IPS-15b (cell line): Measurements from ENCODE around the gene NEDD4.
"Not testable (repeated sequence)": the region's sequence is repeated elsewhere in the genome, so short reads cannot be mapped to it uniquely, and the experiment has no call there.

Experiments
- H3K27me3 ChIP-seq: one replicate; pipeline ENCODE4 v1.6.1; 2013; ENCODE audit warnings: low read length; ENCODE audit not compliant: control insufficient read depth, insufficient read depth
- H3K36me3 ChIP-seq: one replicate; pipeline ENCODE4 v1.6.1; 2013; ENCODE audit warnings: low read length; ENCODE audit not compliant: control insufficient read depth, insufficient read depth
- H3K4me1 ChIP-seq: one replicate; pipeline ENCODE4 v1.6.1; 2013; ENCODE audit warnings: mild to moderate bottlenecking, low read length; ENCODE audit not compliant: control insufficient read depth, insufficient read depth
- H3K4me3 ChIP-seq: one replicate; pipeline ENCODE4 v1.5.1; 2013; ENCODE audit warnings: low read depth, low read length
- H3K9ac ChIP-seq: one replicate; pipeline ENCODE4 v1.6.1; 2013; ENCODE audit warnings: low read depth, mild to moderate bottlenecking, low read length
- H3K9me3 ChIP-seq: one replicate; pipeline ENCODE4 v1.6.1; 2013; ENCODE audit warnings: mild to moderate bottlenecking, low read length; ENCODE audit not compliant: control insufficient read depth, insufficient read depth

The NEDD4 gene

GRCh38 chr15:56028430-56028829 is 35.0 kb upstream of the NEDD4 start:
- Histone ChIP-seq H3K9me3 (no peaks in the 10 kb centered on the region), H3K27me3 (no peaks in the 10 kb centered on the region), H3K4me3 (no peak overlapping the region), H3K4me1 (no peaks in the 10 kb centered on the region), H3K36me3 (no peaks in the 10 kb centered on the region), H3K9ac (no peak overlapping the region)

GRCh38 chr15:56023160-56023559 is 29.7 kb upstream of the NEDD4 start:
- not testable (repeated sequence) for H3K27me3 ChIP-seq, H3K4me3 ChIP-seq, H3K36me3 ChIP-seq, H3K4me1 ChIP-seq, H3K9me3 ChIP-seq, H3K9ac ChIP-seq

- no peaks in the 10 kb centered on the region for H3K36me3 ChIP-seq
- H3K27me3 ChIP-seq, result no peaks in the 10 kb centered on the region
- H3K4me1 ChIP-seq, result no peaks in the 10 kb centered on the region
- no peak overlapping the region for H3K9ac ChIP-seq
- H3K4me3 ChIP-seq, result peak overlapping the region; percentile 14
- no peaks in the 10 kb centered on the region for H3K9me3 ChIP-seq
Observed at GRCh38 chr15:56019819-56020486, 26.5 kb upstream of the NEDD4 start.

- Histone ChIP-seq H3K4me1 (no peaks in the 10 kb centered on the region), H3K9ac (no peak overlapping the region), H3K36me3 (no peaks in the 10 kb centered on the region), H3K4me3 (peak overlapping the region; percentile 14), H3K27me3 (no peaks in the 10 kb centered on the region), H3K9me3 (no peaks in the 10 kb centered on the region)
Observed at GRCh38 chr15:56019060-56019793, 25.8 kb upstream of the NEDD4 start.

- Histone ChIP-seq H3K9ac (no peak overlapping the region), H3K4me1 (no peaks in the 10 kb centered on the region), H3K27me3 (no peaks in the 10 kb centered on the region), H3K4me3 (no peak overlapping the region), H3K9me3 (no peaks in the 10 kb centered on the region), H3K36me3 (no peaks in the 10 kb centered on the region)
Observed at GRCh38 chr15:56017920-56018319, 24.5 kb upstream of the NEDD4 start.

GRCh38 chr15:56017511-56017910 is 24.1 kb upstream of the NEDD4 start:
- Histone ChIP-seq H3K9me3 (no peaks in the 10 kb centered on the region), H3K4me3 (no peak overlapping the region), H3K4me1 (no peaks in the 10 kb centered on the region), H3K27me3 (no peaks in the 10 kb centered on the region), H3K9ac (no peak overlapping the region), H3K36me3 (no peaks in the 10 kb centered on the region)

GRCh38 chr15:56016281-56016680 is 22.9 kb upstream of the NEDD4 start:
- Histone ChIP-seq H3K9me3 (no peaks in the 10 kb centered on the region), H3K4me1 (no peaks in the 10 kb centered on the region), H3K9ac (no peak overlapping the region), H3K4me3 (no peak overlapping the region), H3K36me3 (no peaks in the 10 kb centered on the region), H3K27me3 (no peaks in the 10 kb centered on the region)

GRCh38 chr15:56014677-56015076 is 21.3 kb upstream of the NEDD4 start:
- H3K27me3 ChIP-seq, result no peaks in the 10 kb centered on the region
- no peaks in the 10 kb centered on the region for H3K36me3 ChIP-seq
- no peak overlapping the region for H3K4me3 ChIP-seq
- no peak overlapping the region for H3K9ac ChIP-seq
- no peaks in the 10 kb centered on the region for H3K9me3 ChIP-seq
- no peaks in the 10 kb centered on the region for H3K4me1 ChIP-seq

- H3K9ac ChIP-seq, H3K36me3 ChIP-seq, H3K4me1 ChIP-seq, H3K27me3 ChIP-seq, H3K9me3 ChIP-seq: not testable (repeated sequence)
- peak overlapping the region; percentile 43 for H3K4me3 ChIP-seq
Observed at GRCh38 chr15:56007053-56007452, 13.6 kb upstream of the NEDD4 start.

- not testable (repeated sequence) for H3K36me3 ChIP-seq, H3K9ac ChIP-seq, H3K4me1 ChIP-seq, H3K9me3 ChIP-seq, H3K27me3 ChIP-seq
- H3K4me3 ChIP-seq, result peak overlapping the region; percentile 4
Observed at GRCh38 chr15:56006371-56006770, 13.0 kb upstream of the NEDD4 start.

GRCh38 chr15:56004281-56004680 is 10.9 kb upstream of the NEDD4 start:
- H3K9me3 ChIP-seq, H3K4me3 ChIP-seq, H3K27me3 ChIP-seq, H3K9ac ChIP-seq, H3K4me1 ChIP-seq, H3K36me3 ChIP-seq: not testable (repeated sequence)

GRCh38 chr15:56003777-56004176 is 10.4 kb upstream of the NEDD4 start:
- not testable (repeated sequence) for H3K4me3 ChIP-seq, H3K9ac ChIP-seq, H3K27me3 ChIP-seq, H3K9me3 ChIP-seq, H3K36me3 ChIP-seq, H3K4me1 ChIP-seq
